Measurements from ENCODE around the gene CFAP74. TPM values are rescaled to one million over a fixed set of nuclear protein-coding genes. Genes with fewer than 3 reads are reported as not detected.

Gene CFAP74
- polyA plus RNA-seq, 2 of the 4 experiments (the other 2 are of a cell fraction) = 0.03 to 0.04 TPM

GRCh38 chr1:1883092-1883873, 120.3 kb downstream of the CFAP74 start:
- Histone ChIP-seq H3K4me1 (peaks cover 34% of the 10 kb centered on the region), H3K27ac (peak overlapping the region in 1 of 2 experiments; percentile 65; a peak in 2 of 6 replicates), H3K9me3 (no peaks in the 10 kb centered on the region), H3K4me2 (peak overlapping the region; percentile 2; the same call in 1 of the 3 replicates), H3K4me3 (no peak overlapping the region)
- no peak for FAIRE-seq
- ChIA-PET POLR2A (interaction anchor here (1.2 kb wide), 1 partner anchor 9 kb away, joined by 4 read pairs; no protein-coding TSS in a partner anchor), CTCF (interaction anchor here (0.6 to 1.1 kb wide), 3 partner anchors 17 to 28 kb away, joined by 3 to 6 read pairs (median 5); no protein-coding TSS in a partner anchor)
- DNase-seq (ENCODE audit: low read depth in 1 of 2, low spot score in 1 of 2) = no peak
- peak; percentile 24 to 54; a peak in 4 of 6 replicates for ATAC-seq
- WGBS (ENCODE audit: missing lambda C conversion rate) = 48% methylated on average over 4 of the region's 4 CpGs
- TF ChIP-seq KDM1A (IDR thresholded peaks at IDR 0.05; ENCODE audit: low read depth) = no peak
- TF ChIP-seq MAZ (IDR thresholded peaks at IDR 0.05; ENCODE audit: borderline replicate concordance, low read depth, low read length) = no peak
- TF ChIP-seq, protein P1, sequence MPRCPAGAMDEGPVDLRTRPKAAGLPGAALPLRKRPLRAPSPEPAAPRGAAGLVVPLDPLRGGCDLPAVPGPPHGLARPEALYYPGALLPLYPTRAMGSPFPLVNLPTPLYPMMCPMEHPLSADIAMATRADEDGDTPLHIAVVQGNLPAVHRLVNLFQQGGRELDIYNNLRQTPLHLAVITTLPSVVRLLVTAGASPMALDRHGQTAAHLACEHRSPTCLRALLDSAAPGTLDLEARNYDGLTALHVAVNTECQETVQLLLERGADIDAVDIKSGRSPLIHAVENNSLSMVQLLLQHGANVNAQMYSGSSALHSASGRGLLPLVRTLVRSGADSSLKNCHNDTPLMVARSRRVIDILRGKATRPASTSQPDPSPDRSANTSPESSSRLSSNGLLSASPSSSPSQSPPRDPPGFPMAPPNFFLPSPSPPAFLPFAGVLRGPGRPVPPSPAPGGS (IDR thresholded peaks at IDR 0.05) = no peak
- no peak for TF ChIP-seq CEBPB (IDR thresholded peaks at IDR 0.05)
- no peak for TF ChIP-seq CBX2 (IDR thresholded peaks at IDR 0.05; ENCODE audit: borderline replicate concordance, low read depth)
- no peak for TF ChIP-seq ATOH8 (CRISPR knock-in tag; IDR thresholded peaks at IDR 0.05; ENCODE audit: low read depth)
- no peak for TF ChIP-seq RAD21 (conservative IDR thresholded peaks at IDR 0.05 in 1 of 2, IDR thresholded peaks at IDR 0.05 in 1 of 2)
- TF ChIP-seq SMC3 (IDR thresholded peaks at IDR 0.05) = no peak
- TF ChIP-seq ZNF302 (CRISPR knock-in tag; IDR thresholded peaks at IDR 0.05) = no peak
- no peak for TF ChIP-seq REST (IDR thresholded peaks at IDR 0.05)
- no peak for TF ChIP-seq RFX5 (IDR thresholded peaks at IDR 0.05)
- TF ChIP-seq POLR2A (IDR thresholded peaks at IDR 0.05; ENCODE audit: low read length) = no peak
- TF ChIP-seq TFCP2L1 (CRISPR knock-in tag; IDR thresholded peaks at IDR 0.05) = no peak
- TF ChIP-seq PHF8 (IDR thresholded peaks at IDR 0.05; ENCODE audit: borderline replicate concordance, low read depth) = no peak
- no peak for TF ChIP-seq E2F6 (IDR thresholded peaks at IDR 0.05; ENCODE audit: borderline replicate concordance, low read depth)
- TF ChIP-seq FOXS1 (CRISPR knock-in tag; IDR thresholded peaks at IDR 0.05) = no peak
- no peak for TF ChIP-seq HDAC2 (IDR thresholded peaks at IDR 0.05)
- TF ChIP-seq JUN (IDR thresholded peaks at IDR 0.05) = no peak
- no peak for TF ChIP-seq NR3C1 (IDR thresholded peaks at IDR 0.05)
- no peak for TF ChIP-seq MYC (IDR thresholded peaks at IDR 0.05; ENCODE audit: borderline replicate concordance, low read length)
